Erythroblast (primary cell): ENCODE results near the gene KCNG4.
"Not testable (repeated sequence)": the region's sequence is repeated elsewhere in the genome, so short reads cannot be mapped to it uniquely, and the experiment has no call there.

Experiments used
- DNase-seq, 2 experiments: peaks; one replicate each; lab custom pipeline; 2025; lab: John Stamatoyannopoulos, UW
- GATA1 ChIP-seq: IDR thresholded peaks from 2 replicates; pipeline ENCODE4 v1.6.1; 2011; ENCODE audit warnings: low read depth, mild to moderate bottlenecking, control low read depth, low read length, moderate library complexity
- POLR2A ChIP-seq: IDR thresholded peaks from 2 replicates; pipeline ENCODE4 v1.6.1; 2011; ENCODE audit warnings: mild to moderate bottlenecking, low read length

KCNG4 gene

DNA sequence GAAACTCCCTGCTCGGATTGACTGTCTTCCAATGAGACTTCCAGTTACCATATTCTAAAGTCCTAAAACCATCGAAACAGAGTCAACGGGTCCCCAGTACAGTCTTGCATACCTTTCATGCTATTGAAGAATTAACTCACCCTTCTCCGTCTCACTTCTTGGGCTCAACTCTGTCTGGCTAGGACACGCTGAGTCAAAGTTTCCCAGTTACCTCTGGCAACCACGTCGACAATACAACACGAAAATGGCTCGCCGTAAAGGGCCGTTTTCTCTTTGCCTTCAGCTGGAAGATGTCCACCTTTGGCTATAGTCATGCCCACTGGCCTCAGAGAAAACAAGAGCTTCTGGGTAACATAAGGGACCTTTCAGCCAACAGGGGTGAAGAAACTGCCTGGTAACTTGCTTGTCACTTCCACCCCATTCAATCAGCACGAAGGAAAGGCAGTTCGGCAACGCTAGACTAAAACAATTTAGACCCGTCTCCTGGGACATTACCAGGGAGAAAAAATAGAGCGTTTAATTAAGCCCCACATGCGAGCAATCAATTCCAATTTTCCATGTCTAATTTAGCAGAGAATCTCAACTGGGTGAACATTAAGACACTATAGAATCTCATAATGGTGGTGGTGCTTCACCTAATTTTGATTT is 21.5 kb downstream of the KCNG4 start:
- TF ChIP-seq GATA1 (no peak), POLR2A (no peak)
- no peak for DNase-seq

DNA sequence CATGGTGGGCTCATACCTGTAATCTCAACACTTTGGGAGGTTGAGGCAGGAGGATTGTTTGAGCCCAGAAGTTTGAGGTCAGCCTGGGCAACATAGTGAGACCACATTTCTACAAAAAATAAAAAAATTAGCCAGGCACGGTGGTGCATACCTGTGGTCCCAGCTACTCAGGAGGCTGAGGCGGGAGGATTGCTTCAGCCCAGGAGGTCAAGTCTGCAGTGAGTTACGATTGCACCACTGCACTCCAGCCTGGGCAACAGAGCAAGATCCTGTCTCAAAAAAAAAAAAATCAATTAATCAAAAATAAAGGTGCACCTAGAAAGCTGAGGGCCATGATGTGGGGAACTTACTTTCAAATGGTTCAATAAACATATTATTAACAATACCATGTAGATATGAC is 23.7 kb downstream of the KCNG4 start:
- not testable (repeated sequence) for DNase-seq

DNA sequence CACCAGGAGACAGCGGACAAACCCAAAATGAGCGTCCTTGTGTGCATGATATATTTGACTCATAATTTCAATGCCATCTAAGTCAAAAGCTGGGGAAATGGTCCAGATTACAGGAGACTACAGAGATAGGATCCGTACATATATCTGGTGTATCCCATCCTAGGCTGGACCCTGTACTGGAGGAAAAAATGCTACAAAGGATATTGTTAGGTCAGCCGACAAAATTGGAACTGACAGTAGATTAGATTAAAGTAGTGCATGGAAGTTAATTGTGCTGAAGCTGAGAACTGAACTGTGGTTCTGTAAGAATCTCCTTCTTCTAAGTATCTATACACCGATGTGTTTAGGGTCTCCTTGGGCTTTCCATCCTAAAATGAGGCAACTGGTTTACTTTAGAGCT is 24.3 kb downstream of the KCNG4 start:
- DNase-seq = no peak
- no peak for TF ChIP-seq GATA1
- no peak for TF ChIP-seq POLR2A

DNA sequence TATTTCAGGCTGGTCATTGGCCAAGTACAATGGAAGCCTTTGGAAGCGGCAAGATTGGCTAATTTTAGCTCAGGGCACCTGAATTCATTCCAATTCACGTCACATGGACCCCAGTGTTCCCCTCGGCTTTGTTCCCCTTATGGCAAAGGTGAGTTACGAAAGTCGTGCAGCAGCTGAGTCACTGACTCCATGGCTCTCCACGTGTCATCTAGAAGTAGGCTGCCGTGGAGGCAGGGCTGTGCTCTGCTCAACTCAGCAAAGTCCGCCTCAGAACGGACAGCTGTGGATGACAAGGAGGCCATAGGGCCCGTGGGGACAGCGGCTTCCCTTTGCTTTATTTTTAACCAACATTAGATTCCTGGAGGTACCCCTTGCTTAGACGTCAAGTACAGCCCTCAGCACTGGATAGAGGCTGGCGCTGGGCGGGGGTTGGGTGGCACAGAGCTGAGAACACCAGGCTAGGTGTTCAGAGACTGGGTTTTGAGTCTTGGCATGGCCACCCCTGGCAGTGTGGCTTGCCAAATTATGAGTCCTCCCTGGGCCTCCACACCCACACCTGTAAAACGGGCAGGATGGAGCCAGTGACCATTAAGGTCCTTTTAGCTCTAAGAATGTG is 25.3 kb downstream of the KCNG4 start:
- DNase-seq = no peak
- TF ChIP-seq GATA1 = no peak
- TF ChIP-seq POLR2A = no peak

DNA sequence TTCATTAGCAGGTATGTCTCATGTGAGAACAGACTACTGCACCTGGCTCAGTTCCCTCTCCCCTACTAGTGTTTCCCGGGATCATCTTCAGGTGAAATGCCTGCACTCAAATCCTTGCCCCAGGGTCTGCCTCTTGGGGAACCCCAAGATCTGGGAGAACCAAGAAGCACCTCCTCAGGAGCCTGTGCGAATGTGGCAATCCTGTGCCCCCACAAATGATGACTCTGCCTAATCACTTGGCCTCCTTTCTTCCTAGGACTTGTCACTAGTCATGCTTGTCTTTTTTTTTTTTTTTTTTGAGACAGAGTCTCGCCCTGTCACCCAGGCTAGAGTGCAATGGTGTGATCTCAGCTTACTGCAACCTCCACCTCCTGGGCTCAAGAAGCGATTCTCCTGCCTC is 27.2 kb downstream of the KCNG4 start:
- no peak for DNase-seq

DNA sequence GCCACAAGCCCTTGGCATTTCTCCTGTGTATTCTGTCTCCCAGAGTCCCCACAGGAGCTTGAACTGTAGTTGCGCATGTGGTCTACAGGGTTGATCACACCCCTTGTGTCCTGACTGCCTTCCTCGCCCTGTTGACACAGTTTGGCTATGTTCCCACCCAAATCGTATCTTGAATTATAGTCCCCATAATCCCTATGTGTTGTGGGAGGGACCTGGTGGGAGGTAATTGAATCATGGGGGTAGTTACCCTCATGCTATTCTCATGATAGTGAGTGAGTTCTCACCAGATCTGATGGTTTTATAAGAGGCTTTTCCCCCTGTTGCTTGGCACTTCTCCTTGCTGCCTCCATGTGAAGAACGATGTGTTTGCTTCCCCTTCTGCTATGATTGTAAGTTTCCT is 27.7 kb downstream of the KCNG4 start:
- TF ChIP-seq POLR2A (no peak), GATA1 (no peak)
- DNase-seq = no peak

More for the DNA sequence above, 27.2 kb downstream of the KCNG4 start:
- TF ChIP-seq POLR2A = no peak
- no peak for TF ChIP-seq GATA1

DNA sequence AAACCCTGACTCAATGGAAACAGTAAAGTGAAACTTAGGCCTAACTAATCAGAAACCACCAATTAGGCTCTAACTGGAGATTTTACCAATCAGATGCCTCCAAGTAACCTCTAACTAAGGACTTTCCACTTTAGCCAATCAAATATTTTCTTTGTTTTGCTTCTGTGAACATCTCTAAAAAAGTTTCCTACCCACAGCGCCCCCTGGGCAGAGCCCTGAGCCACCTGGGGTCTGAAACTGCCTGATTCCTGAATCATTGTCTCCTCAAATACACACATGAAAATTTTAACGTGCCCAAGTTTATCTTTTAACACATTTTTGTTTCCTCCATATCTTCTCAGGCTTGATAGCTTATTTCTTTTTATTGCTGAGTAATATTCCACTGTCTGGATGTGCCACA is 29.8 kb downstream of the KCNG4 start:
- no peak for DNase-seq
- TF ChIP-seq GATA1 (no peak), POLR2A (no peak)

DNA sequence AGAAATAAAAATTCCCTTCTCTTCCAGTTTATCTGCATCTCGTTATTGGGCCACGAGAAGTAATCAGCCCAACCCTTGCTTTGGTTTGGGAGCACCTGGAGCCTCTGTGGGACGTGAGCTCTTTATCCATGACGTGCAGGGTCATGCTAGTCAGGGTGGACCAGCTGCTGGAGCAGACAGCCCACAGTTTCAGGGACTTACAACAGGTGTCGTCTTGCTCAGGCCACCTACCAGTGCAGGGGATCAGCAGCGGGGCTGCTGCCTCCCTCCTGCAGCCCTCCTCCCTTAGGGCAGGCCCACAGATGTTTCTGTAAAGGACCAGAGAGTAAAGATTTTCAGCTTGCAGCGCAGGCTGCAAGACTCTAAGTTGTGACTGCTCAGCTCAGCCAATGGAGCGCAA is 31.9 kb downstream of the KCNG4 start:
- no peak for TF ChIP-seq POLR2A
- no peak for DNase-seq

DNA sequence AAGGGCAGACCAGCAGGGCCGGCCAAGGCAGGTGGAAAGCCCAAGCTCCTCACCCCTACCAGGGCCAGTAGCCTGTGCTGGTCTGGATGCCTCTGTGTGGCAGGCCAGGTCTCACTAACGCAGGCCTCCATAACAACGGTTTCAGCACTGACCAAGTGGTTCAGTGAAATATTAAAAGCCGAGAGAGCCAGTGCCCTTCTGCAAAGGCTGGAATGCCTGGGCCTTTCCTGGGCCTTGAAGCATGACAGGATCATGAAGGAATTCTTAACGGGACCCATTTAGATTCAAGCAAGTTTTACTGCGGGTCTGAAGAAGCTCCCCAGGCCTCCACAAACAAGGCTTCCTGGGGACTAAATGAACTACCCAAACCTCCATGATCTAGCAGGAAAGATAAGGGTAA is 32.6 kb downstream of the KCNG4 start:
- TF ChIP-seq GATA1 = no peak
- no peak for TF ChIP-seq POLR2A
- DNase-seq = no peak

DNA sequence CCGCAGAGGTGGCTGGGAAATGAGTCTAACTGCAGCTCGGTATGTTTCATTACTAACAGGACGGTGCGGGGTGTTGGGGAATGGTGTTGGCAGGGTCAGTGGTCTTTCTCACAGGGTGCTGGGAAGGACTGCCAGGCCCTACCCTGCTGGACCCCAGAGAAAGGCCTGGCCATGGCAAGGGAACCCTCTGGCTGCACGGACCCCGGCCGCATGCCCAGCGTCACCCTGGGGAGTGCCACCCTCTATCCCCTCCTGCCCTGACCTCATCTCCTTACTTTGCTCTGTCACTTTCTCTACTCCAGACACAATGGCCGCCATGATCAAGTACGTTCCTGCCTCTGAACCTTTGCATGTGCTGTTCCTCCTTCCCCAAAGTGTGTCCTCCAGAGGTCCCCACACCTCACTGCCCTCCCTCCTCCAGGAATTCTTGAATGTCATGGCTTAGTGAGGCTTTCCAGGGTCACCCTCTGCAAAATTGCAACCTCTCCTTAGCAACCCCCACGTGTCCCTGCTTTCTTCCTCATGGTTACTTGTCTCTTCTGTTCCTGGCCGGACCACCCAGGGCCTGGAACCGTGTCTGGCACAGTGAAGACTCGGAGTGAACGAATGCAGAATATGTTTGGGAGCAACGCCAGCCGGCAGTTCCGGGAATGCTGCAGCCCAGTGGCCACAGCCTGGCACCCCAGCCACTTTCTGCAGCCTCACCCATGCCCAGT is 33.7 kb downstream of the KCNG4 start:
- TF ChIP-seq POLR2A (no peak), GATA1 (no peak)
- DNase-seq = no peak

DNA sequence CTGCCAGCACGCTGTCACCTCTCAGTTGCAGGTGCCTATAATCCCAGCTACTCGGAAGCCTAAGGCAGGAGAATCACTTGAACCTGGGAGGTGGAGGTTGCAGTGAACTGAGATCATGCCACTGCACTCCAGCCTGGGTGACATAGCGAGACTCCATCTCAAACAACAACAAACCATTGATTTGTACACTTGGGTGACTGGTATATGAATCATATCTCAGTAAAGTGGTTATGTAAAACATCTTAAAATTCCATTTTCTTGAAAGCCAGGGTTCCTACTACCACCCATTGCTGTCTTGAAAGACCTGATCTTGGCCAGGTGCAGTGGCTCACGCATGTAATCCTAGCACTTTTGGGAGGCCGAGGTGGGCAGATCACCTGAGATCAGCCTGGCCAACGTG is 34.7 kb downstream of the KCNG4 start:
- not testable (repeated sequence) for DNase-seq

DNA sequence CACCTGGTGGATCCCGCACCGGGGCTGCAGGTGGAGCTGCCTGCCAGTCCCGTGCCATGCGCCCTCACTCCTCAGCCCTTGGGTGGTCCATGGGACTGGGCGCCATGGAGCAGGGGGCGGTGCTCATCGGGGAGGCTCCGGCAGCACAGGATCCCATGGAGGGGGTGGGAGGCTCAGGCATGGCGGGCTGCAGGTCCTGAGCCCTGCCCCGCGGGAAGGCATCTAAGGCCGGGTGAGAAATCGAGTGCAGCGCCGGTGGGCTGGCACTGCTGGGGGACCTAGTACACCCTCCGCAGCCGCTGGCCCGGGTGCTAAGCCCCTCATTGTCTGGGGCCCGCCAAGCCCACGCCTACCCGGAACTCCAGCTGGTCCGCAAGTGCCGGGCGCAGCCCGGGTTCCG is 35.3 kb downstream of the KCNG4 start:
- not testable (repeated sequence) for DNase-seq

DNA sequence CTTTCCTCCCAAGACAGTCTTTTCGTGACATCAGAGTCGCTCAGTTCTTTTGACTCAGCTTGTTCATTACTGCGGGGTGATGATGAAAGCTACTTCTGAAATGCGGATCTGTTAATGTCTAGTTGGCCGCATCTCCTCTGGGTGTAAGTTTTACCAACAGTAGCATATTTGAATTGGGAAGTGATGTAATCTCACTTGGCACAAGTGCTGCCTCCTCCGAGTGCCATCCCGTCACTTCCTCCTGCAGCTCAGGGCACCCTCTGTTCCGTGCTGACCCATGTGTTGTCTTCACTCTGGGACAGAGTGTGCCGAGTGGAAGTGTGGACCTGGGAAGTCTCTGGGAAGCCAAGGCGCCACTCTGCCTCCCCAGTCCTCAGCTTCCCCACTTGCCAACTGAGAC is 40.0 kb downstream of the KCNG4 start:
- no peak for DNase-seq
- TF ChIP-seq POLR2A = no peak
- TF ChIP-seq GATA1 = no peak

DNA sequence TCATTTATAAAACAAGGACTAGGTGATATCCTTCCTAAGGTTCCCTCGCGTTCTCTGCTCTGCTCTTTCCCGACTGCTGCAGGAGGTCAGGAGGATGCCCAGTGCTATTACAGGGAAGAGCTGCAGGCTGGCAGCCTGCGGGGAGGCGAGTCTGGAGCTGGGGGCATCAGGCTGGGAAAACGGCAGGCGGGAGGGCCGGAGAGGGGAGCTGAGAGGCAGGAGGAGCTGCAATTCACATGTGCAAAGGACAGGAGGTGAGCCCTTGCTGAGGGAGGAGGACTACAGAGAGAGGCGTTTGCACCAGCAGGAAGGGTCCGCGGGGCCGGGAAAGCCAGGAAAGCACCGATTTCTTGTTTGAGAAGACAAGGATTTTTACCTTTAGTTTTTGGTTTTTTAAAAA is 40.7 kb downstream of the KCNG4 start:
- TF ChIP-seq POLR2A (no peak), GATA1 (no peak)
- no peak for DNase-seq

DNA sequence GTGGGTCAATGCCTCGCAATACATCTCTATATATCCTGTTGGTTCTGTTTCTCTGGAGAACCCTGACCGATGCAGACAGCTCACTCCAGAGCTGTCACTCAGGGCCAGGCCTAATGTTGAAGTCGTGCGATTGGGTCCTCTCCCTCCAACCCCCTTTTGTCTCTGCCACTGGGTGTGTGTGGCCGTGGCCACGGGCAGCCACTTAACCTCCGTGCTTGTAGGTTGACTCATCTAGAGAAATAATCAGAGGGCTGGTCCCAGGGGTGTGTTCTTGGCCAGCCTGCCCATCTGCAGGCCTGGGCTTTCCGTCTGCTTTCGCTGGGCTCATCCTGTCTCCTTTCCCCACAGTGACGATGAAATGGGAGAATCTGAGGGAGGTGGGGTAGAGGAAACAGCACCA is 41.4 kb downstream of the KCNG4 start:
- TF ChIP-seq GATA1 (no peak), POLR2A (no peak)
- no peak for DNase-seq
